GM12874 (cell line): ENCODE results near the gene CACNB2.

ENCODE experiments used
- CTCF ChIP-seq: IDR thresholded peaks from 2 replicates; pipeline ENCODE4 v1.5.1; 2011; ENCODE audit warnings: low read depth, mild to moderate bottlenecking, control low read depth, low read length, moderate library complexity; ENCODE audit not compliant: insufficient read depth

Gene CACNB2

GRCh38 chr10:18282094-18282493 is 141.9 kb downstream of the CACNB2 start:
- no peak for TF ChIP-seq CTCF

- TF ChIP-seq CTCF = no peak
Observed at GRCh38 chr10:18290651-18291313, 150.6 kb downstream of the CACNB2 start.

GRCh38 chr10:18293536-18294510 is 153.6 kb downstream of the CACNB2 start:
- TF ChIP-seq CTCF = no peak

GRCh38 chr10:18294633-18295032 is 154.4 kb downstream of the CACNB2 start:
- TF ChIP-seq CTCF = no peak

- TF ChIP-seq CTCF = no peak
Observed at GRCh38 chr10:18297659-18298058, 157.4 kb downstream of the CACNB2 start.

GRCh38 chr10:18298256-18298655 is 158.0 kb downstream of the CACNB2 start:
- TF ChIP-seq CTCF = no peak

- no peak for TF ChIP-seq CTCF
Observed at GRCh38 chr10:18303851-18304801, 163.9 kb downstream of the CACNB2 start.
